ENCODE measurements around the gene TMEM229B.

Gene TMEM229B

DNA sequence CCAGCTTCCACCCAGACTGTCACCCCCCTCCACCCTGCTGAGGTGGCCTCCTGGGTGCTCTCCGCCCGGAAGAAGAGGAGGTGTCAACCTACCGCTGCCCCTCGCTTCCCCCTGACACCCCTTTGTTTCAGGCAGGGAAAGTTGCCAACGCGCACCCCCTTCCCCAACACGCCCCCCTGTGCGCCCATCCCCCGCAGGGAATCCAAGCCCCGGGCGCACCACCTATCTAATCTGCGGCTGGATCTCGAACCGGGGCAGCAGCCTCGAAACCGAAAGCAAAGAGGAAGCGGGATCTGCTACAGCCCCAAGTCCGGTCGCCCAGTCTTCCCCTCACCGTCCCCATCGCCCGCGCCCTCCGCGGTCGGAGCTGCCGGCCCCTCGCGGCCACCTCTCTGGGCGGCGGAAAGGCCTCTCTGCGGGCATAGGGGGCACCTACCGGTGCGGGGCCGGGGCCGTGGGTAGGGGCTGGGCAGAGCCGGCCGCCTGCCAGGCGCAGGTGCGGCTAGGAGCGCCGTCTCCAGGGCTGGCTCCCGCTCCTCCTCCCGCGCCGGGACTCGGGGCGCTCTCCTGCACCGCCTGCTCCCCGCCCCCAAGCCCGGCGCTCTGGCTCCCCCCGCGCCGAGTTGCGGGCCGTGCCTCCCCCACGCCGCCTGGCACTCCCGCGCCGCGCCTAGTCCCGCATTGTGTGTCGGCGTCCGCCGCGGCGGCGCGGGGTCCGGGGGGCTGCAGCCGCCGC, 26.3 kb upstream of the TMEM229B start:
- no peak for DNase-seq (ENCODE audit: low read depth)

DNA sequence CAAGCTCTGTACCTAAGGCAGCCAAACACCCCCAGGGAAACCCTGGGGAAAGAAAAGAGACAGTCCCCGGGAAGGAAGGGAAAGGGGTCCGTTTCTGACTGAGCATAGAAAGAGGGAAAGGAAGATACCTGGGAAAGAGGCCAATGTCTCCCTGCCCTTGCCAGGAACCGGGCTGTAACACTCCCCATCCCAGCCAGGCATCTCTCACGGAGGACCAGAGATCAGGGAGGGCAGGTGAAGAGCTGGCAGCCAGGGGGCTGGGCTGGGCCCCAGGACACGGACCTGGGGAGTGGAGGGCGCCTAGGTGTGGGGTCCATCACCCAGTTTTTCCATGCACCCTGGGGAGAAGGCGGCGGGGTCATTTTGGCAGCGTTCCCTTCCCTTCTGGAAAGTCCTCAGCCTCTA, 25.7 kb upstream of the TMEM229B start:
- no peak for DNase-seq (ENCODE audit: low read depth)

GRCh38 chr14:67513631-67514108, 25.1 kb upstream of the TMEM229B start:
- no peak for DNase-seq (ENCODE audit: low read depth)

- DNase-seq (ENCODE audit: low read depth) = no peak
Observed at GRCh38 chr14:67512463-67513310, 24.2 kb upstream of the TMEM229B start.

DNA sequence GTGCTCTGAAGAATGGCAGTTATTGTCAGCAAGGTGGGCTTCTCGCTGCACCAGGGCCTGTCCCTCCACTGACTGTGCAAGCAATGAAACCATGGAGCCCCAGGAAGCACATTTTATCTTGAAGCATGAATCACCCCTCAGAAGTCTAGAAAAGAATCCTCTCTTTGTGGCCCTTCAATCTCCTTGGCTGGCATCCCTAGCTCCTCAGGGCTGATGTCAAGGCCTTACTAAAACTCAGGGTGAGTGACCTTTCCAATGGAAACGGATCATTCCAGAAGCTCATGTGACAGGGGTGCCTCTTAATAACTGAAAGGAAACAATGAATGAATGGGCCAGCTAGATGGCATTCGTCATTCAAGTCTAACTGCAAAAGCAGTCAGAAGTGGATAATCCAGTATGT, 22.3 kb upstream of the TMEM229B start:
- no peak for DNase-seq (ENCODE audit: low read depth)

DNA sequence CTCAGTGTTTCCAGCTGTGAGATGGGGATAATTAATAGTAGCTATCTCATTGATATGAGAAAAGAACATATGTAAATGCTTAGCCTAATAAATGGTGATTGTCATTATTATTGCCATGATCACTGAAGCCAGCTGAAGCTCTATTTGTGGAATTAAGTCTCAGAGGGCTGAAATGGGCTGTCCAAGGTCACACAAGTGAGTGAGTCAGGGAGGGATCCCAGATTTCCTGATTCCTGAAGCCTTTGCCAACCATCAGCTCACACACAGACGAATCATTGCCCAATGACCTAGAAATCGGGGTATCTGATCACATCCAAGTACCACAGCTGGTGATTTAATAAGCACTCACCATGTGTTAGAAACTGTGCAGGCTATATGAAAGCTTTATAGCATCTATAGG, 21.6 kb upstream of the TMEM229B start:
- DNase-seq (ENCODE audit: low read depth) = no peak

DNA sequence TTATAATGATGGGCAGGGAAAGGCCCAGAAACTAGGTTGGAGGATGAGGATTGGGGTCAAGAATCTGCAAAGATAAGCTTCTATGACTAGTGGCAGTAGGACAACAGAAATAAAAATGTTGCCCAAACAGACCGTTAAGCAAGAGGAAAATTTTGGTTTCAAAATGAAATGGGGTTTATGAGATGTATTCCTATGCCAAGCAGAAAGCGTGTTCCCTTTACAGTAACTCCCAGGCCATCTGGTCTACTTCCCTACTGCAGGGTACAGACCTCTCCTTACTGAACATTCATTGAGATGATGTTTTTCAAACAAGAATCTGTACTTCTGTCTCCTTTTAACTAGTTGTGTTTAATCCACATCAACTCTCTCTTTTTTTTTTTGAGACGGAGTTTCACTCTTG, 20.4 kb upstream of the TMEM229B start:
- no peak for DNase-seq (ENCODE audit: low read depth)

- DNase-seq (ENCODE audit: low read depth) = no peak
Observed at GRCh38 chr14:67505254-67505653, 16.7 kb upstream of the TMEM229B start.

DNA sequence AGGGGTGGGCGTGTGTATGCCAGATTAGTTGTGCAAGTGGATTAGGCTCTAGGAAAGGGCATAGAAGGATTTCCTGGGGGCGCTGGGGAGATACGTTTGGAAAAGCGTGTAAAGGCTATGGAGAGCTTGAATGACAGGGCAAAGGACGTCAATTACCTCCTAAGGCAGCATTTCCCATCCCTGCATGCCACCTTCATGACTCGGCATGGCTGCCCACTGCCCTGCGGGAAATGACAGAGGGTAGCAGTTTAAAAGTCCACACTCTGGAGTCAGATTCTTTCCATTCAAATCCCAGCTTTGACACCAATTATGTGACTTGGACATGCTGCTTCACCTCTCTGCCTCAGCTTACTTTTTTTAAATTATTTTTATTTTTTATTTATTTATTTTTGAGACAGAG, 14.8 kb upstream of the TMEM229B start:
- no peak for DNase-seq (ENCODE audit: low read depth)

- DNase-seq (ENCODE audit: low read depth) = no peak
Observed at GRCh38 chr14:67502867-67503266, 14.3 kb upstream of the TMEM229B start.

DNA sequence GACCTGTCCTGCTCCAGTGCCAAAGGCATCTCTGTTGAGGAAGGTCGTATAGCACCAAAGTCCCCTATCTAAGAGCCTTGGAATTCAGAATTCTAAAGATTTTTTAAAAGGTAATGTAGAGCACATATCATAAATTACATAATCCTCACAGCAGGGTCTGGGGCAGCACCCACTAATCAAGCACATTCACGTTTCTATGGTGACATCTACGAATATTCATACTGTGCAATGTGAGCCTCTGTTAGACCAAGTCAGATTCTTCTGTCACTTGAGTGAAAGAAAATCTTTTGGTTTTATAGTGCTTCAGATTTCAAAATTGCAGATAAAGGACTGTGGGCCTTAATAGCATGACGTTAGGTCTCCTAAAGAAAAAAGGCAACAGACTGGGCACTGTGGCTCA, 13.1 kb upstream of the TMEM229B start:
- no peak for DNase-seq (ENCODE audit: low read depth)

DNA sequence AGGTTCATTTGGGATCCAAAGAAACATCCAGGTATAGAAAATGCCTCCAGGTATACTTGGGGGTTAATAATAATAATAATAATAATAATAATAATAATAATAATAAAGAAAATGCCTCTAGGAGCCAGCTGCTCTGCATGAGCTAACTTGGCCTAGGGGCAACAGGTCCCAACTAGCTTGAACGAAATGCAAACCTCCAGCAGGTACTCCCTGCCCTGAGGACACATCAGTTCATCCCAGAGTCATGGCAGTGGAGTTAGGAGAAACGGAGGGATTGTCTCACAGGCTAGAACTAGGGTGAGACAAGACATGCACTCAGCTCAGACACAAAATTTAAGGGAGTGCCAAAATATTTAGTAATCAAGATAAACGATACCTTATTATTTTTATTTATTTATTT, 12.5 kb upstream of the TMEM229B start:
- DNase-seq (ENCODE audit: low read depth) = no peak

GRCh38 chr14:67497716-67498115, 9.2 kb upstream of the TMEM229B start:
- DNase-seq (ENCODE audit: low read depth) = no peak

GRCh38 chr14:67497216-67497615, 8.7 kb upstream of the TMEM229B start:
- DNase-seq (ENCODE audit: low read depth) = no peak

- no peak for DNase-seq (ENCODE audit: low read depth)
Observed at GRCh38 chr14:67495827-67496226, 7.3 kb upstream of the TMEM229B start.

DNA sequence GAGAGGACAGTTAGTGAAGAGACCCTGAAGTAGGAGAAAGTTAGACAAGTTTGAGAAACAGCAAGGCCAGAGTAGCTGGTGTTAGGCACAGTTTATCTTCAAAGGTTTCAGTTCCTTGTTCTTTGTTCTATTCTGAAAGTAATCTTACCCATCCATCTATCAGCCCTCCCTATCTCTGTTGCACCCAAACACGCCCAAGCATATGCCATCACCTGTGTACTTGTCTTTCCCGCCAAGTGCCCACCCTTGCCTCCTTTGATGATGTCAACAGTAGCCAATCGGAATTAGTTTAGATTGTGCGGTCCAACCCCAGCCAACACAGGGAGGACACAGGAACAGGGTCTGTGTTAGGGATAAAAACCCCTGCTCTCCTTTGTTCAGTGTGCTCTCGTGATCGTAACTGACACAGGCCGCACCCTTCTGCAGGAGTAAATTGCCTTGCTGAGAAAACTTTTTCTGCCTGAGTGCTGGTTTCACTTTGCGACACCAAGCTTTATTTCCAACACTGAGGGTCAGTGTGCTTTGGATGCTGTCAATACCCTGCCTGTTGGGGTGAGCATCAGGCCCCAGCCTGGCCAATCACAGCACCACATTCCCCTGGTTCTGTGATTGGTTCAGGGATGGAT, 4.7 kb upstream of the TMEM229B start:
- DNase-seq (ENCODE audit: low read depth) = no peak

DNA sequence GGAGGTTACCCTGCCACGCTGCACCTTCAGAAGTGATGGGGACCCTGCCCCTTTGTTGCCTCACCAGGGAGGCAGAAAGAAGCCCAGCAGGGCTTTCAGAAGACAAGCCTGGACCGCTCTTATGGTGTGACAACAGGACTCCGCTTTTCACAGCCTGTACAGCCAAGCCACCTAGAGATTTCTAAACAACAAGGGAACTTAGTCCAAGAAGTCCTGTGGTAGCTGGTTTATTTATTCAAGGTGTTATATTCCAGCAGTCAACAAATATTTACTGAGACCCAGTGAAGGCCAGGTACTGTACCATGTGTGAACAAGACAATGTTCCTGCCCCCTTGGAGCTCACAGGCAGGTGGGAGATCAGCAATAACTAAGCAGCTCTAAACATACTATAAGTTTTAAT, 4.0 kb upstream of the TMEM229B start:
- no peak for DNase-seq (ENCODE audit: low read depth)

- no peak for DNase-seq (ENCODE audit: low read depth)
Observed at GRCh38 chr14:67491741-67492507, 3.4 kb upstream of the TMEM229B start.

GRCh38 chr14:67491285-67491684, 2.8 kb upstream of the TMEM229B start:
- DNase-seq (ENCODE audit: low read depth) = no peak

DNA sequence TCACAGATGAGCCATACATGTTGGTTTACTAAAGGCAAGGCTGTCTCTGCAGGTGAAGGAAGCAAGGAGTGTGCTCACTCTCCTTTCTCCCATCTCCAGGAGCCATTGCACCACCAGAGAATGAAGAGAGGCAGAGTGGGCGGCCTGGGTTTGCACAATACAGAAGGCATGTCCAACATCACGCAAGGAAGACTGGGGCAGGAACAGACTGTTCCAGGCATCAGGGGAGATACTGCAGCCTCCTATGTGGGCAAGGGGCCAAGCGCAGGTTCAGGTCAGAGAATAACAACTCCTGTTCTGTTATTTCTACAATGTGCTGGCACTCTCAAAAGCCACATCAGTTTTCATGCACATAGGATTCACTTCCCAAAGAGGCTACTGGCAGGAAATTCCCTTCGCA, 1.7 kb upstream of the TMEM229B start:
- DNase-seq (ENCODE audit: low read depth) = no peak

- no peak for DNase-seq (ENCODE audit: low read depth)
Observed at GRCh38 chr14:67487332-67487731, 1.2 kb downstream of the TMEM229B start.

- no peak for DNase-seq (ENCODE audit: low read depth)
Observed at GRCh38 chr14:67486890-67487289, 1.6 kb downstream of the TMEM229B start.

Measured in GM04503 (cell line).